NCI-H1436 treated with DMSO at 0.1 percent for 48 hours (cell line): ENCODE measurements around the gene GNAI2.
A peak's percentile ranks its signal among the peaks of the same experiment; 100 is the strongest.

Experiments used
- DNase-seq: peaks from one replicate; lab custom pipeline; 2025; lab: John Stamatoyannopoulos, UW

The GNAI2 gene

DNA sequence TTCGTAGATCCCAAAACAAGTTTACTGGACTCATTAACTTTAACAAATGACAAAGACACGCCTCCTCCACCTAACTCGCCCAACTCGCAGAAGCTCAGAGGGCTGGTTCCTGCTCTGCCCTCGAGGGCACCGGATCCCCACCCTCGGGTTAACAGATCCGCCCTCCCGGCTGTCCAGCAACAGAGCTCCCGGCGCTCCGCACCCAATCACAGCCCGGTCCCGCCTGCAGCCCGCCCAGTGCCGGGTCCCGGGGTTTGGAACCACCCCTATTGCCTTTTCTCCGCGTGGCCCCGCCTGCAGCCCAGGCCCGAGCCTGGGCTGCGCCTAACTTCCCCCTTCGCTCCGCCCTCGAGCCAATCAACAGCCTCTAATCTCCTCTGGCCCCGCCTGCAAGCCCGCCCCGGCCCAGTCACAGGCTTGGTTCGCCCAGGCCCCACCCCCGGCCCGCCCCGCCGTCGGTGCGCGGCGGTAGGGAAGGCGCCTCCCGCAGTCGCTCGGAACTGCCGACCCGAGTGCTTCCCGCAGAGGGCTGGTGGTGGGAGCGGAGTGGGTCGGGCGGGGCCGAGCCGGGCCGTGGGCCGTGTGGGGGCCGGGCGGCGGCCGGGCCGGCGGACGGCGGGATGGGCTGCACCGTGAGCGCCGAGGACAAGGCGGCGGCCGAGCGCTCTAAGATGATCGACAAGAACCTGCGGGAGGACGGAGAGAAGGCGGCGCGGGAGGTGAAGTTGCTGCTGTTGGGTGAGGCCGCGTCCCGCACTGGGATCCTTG is at the start of gene GNAI2:
TSS of gene GNAI2 (plus strand) at position 489 of the 768 bp plus-strand sequence. CDS start at position 621, 132 bp downstream.
- DNase-seq: peak; percentile 58

DNA sequence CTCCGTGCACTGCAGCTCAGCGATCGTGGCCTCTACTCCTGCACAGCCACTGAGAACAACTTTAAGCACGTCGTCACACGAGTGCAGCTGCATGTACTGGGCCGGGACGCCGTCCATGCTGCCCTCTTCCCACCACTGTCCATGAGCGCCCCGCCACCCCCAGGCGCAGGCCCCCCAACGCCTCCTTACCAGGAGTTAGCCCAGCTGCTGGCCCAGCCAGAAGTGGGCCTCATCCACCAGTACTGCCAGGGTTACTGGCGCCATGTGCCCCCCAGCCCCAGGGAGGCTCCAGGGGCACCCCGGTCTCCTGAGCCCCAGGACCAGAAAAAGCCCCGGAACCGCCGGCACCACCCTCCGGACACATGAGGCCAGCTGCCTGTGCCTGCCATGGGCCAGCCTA is 48.3 kb upstream of the GNAI2 start:
- no peak for DNase-seq

DNA sequence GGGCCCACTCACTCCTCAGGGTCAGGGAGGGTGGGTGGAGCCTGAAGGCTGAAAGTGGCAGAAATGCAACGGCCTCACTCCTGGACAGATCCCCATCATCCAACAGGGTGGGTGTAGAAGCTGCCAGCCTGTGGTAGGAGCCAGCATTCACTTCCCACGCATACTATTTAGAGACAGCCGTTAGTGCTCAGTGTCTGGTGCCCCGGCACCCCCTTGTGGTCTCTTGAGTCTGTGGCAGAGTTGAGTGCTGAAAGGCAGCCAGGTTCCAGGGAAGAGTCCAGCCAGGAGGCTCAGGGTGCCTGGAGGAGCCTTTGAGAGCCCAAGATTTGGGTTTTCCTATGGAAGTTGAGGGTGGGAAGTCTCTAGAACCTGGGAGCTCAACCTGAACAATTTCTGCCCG is 46.7 kb upstream of the GNAI2 start:
- no peak for DNase-seq

DNA sequence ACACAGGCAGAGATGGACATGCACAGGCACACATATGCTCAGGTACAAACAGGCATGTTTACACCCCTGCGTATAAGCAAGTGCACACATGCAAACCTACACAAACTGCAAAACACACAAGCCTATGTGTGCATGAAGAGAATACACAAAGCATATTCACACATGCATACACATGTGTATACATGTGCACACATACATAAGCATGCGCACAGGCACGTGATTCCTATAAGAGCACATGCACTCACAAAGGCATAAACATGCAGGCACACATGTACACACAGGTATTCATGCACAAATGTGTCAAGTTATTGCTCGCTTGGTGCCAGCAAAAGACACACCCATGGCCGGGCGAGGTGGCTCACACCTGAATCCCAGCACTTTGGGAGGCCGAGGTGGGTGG is 46.0 kb upstream of the GNAI2 start:
- no peak for DNase-seq

DNA sequence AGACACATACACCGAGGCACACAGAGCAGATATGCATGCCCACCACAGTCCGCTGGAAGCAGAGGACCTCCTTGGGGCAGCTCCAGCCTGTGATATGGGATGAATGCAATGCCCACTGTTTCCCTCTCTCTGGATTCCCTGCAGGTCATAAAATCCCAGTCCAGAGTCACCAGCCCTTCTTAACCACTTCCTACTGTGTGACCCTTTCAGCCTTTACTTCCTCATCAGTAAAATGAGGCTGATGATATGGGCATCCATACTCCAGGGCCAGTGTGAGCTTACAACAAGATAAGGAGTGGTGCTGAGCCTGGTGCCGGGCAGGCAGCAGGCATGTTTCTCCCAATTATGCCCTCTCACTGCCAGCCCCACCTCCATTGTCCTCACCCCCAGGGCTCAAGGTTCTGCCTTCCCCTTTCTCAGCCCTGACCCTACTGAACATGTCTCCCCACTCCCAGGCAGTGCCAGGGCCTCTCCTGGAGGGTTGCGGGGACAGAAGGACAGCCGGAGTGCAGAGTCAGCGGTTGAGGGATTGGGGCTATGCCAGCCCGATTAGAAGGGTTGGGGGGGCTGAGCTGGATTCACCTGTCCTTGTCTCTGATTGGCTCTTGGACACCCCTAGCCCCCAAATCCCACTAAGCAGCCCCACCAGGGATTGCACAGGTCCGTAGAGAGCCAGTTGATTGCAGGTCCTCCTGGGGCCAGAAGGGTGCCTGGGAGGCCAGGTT is 44.9 kb upstream of the GNAI2 start, which contains the start of gene GNAT1:
TSS of gene GNAT1 (plus strand) at position 675 of the 725 bp plus-strand sequence. CDS start 116 bp downstream, outside the sequence.
- no peak for DNase-seq

DNA sequence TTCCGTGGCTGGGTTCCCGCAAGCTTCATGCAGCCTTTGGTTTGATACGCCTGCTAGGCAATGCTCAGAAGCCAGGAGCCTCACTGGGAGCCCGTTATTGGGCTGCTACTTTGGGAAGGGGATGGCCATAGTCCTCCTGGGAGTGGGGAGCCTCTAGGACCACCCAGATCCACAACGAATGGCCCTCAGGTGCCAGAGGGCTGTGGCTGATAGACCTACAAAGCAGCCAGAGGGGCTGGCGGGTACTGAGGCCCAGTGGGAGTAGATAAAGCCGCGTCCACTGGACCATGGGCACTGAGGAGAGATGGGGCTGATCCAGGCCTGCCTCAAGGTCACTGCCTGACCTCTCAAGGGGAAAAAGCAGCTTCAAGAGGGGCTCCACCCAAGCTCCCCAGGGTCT is 43.9 kb upstream of the GNAI2 start:
- no peak for DNase-seq

DNA sequence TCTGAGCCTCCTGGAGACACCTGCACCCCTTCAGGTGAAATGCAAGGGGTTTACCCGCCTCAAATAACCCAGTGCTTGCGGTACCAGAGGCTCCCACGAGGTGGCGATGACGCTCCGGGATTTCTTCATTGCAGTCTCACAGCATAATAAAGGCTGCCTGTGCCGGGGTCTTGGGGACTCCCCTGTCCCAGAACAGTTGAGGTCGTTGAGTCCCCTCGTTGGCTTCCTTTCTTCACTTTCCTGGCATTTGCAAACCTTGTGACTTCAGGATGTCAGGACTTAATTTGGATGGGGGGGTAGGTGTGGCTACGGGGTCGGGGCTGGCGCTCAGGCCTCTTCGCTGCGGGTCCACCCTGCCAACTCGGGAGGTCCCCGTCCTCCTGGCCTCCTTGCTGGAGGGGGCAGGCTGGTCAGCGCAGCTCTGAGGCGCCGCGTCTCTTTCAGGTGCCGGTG is 43.3 kb upstream of the GNAI2 start:
- DNase-seq: no peak

DNA sequence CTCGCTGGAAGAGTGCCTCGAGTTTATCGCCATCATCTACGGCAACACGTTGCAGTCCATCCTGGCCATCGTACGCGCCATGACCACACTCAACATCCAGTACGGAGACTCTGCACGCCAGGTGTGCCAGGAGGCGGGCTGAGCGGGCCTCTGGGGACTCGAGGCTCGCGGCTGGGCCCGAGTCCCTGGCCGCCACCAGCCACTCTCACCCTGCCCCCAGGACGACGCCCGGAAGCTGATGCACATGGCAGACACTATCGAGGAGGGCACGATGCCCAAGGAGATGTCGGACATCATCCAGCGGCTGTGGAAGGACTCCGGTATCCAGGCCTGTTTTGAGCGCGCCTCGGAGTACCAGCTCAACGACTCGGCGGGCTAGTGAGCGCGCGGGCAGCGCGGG is 42.7 kb upstream of the GNAI2 start:
- DNase-seq: no peak

DNA sequence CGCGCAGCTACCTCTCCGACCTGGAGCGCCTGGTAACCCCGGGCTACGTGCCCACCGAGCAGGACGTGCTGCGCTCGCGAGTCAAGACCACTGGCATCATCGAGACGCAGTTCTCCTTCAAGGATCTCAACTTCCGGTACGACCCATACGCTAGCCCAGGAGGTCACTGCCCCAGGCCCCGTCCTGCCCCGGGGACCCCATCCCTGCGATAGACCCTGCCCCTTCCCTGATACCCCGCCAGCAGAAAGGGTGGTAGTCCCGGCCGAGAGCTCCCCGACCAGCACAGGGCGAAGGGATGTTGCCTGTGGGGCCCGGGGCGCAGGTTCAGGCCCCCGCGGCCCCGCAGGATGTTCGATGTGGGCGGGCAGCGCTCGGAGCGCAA is 42.3 kb upstream of the GNAI2 start:
- no peak for DNase-seq

DNA sequence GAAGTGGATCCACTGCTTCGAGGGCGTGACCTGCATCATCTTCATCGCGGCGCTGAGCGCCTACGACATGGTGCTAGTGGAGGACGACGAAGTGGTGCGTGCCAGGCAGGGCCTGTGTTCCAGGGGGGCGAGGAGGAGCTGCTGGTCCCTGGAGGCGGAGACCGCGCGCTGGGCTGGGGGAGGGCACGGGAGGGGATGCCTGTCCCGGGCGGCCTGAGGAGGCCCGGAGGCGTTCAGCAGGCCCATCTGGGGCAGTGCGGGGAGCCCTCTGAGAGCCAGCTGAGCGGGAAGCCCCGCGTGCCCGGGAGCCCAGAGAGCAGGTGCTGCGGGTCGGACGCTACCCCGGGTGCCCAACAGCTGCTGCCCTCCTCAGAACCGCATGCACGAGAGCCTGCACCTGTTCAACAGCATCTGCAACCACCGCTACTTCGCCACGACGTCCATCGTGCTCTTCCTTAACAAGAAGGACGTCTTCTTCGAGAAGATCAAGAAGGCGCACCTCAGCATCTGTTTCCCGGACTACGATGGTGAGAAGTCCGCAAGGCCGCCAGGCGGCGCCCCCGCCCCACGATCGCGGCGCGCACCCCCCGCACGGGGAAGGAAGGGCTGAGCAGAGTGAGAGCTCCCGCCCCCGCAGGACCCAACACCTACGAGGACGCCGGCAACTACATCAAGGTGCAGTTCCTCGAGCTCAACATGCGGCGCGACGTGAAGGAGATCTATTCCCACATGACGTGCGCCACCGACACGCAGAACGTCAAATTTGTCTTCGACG is 41.7 kb upstream of the GNAI2 start:
- no peak for DNase-seq

DNA sequence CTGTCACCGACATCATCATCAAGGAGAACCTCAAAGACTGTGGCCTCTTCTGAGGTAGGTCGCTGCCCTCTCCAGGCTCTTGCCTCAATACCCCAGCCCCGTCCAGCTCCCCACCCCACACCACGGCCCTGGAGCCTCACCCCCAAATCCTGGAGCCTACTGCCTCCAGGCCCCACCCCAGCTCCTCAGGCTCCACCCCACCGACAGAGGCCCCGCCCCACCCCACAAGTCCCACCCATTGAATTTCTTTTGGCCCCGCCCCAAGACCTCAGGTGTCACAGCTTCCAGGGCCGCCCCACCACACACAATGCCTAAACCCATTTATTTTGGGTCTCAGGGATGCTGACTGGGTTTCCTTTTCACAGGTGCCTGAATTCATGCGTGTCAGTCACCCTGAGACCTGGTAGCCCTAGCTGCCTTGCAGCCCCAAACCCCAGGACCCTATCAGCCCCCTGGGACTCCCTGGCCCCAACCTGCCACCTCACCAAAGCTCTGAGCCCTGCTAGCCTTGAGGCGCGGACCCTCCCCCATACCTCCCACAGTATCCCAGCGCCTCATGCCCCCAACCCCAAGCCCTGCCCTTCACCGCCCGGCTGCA is 41.0 kb upstream of the GNAI2 start:
- no peak for DNase-seq

DNA sequence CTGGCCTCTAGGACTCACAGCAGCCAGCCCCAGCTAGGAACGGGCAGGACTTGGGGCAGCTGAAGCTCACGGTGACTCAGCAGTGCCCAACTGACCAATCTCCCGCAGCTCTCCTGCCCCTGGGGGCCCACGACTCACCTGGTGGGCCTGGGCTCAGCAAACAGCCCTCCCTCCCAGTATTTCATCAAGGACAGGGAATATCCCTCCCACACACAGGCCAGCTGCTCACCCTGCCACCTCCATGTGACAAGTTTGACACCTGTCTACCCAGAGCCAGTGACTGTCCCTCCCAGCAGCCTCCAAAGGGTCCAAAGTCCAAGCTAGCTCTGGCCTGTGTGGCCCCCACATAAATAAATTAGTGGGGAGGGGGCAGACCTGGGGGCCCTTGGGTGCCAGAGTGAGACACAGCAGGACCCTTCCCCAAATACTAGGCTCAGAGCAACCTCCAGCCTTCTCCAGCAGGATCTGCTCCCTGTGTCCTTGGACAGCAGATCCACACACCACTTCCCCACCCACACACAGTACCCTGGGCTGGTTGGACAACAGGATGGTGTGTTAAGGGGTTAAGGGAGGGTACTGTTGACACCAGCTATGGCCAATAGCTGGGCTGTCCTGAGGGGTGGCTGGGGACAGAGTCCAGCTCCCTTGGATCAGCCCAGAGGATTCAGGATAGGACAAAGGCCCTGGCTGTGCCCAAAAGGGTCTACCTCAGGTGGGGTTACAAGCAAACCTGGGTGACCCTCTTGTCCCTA is 40.3 kb upstream of the GNAI2 start:
- DNase-seq: no peak

DNA sequence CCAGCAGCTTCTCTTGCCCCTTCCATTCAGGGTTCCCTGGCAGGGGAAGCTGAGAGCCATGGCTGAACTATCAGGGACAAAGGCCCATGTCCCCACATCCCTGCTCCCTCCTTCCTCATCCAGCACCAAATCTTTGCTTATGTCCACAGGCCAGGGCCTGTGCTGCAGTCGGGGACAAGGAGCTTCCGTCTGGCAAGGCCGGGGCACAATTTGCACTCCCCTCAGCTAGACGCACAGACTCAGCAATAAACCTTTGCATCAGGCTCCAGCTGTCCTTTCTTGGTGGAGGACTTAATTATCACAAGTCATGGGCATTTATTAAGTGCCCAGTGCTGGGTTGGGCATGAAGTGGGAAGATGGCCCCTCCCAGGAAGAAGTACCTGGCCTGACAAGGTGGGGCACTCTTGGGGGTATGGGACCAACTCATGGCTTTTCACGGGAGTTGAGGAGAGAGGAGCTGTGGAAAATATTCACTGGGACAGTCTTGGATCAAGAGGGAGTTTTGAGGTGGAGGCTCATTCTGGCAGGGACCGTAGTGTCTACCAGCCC is 39.7 kb upstream of the GNAI2 start:
- no peak for DNase-seq

DNA sequence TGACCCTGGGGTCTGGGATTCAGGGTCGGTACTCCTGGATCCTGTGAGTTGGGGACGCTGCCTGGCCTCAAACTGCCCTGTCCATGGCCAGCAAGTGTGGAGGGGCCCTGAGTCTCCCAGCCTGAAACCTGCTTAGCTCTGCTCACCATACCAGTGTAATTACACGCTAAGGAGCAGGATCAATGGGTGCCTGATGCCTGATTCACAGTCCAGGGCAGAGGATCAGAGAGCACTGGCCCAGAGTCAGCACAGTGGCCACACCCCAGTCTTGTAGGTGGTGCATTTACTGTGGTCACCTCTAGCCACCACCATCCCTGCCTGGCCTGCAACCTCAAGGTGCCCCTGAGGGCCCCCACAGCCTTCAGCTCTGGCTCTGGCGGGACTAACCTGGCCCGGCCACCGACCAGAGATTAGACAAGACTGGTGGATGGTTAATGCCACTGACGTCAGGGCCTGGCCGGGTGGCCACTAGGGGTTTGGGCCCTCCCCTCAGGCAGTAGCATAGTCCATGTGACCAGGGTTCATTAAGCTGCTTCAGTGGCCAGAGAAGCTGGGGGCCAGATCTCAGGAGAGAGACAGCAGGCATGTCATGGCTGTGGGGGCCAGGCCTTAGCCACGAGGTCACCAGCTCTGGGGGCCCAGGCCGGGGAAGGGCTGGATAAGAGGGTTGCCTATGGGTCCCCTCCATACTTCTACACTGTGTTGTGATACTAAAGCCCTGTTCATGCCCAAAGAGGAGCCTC is 34.3 kb upstream of the GNAI2 start:
- no peak for DNase-seq

DNA sequence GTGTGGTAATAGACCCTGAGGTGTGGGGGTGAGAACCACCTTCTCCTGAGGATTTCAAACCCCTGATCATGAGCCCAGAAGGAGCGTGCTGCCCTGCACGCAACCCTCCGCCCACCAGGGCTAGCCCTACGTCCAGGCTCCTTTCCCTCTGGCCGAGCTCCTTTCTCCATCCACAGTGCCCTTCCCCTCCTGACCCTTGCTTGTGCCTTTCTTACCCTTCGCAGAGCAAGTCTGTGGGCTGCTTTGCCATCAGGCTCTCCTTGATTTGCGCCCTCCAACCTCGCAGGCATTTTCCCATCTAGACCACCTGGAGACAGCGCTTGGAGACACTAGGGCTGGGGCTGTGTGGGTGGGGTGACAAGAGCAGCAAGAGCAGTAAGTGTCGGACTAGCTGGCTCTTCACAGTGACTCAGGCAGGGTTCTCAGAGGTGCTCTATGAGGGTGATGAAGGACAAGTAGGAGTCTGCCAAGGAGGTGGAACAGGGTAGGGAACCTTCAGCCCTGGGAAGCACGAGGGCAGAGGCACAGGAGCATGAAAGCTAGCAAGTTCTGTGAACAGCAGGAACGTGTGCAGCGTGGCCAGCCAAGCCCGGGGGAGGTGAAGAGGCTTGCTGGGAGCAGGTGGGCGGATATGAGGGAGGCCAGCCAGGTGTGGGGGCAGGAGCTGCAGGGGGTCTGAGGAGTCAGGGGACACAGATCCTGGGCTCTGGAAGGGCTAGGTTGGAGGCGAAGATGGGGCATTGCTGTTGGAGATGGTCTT is 33.5 kb upstream of the GNAI2 start:
- DNase-seq: no peak

DNA sequence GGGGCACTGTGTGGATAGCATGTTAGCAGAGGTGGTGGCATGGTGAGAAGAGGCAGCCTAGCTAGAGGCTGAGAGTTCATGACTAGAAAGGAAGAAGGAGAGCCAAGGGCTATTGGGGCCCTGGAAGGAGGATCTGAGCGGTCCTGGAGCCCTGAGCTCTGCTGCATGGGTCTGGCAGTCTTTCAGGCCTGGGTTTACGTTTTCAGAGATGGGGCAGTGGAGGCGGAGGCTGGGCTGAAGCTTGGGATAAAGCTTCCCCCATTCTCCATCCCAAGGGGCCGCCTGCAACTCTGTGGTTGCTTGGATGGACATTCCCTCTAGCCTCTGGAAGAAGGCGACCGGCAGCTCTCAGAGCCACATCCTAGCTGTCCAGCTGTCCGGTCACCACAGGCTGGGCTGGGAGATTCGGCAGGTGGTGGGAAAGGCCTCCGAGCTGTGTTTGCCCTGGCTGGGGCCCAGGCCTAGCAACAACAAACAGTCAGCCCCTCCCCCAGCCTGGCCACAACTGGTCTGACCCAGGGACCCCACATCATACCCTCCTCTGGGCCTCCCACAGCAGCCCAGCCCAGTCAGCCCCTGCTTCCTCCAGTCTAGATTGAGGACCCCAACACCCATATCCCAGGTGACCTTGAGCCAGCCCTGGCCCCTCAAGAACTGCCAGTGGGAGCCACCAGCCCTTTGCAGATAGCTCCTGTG is 32.7 kb upstream of the GNAI2 start:
- no peak for DNase-seq

DNA sequence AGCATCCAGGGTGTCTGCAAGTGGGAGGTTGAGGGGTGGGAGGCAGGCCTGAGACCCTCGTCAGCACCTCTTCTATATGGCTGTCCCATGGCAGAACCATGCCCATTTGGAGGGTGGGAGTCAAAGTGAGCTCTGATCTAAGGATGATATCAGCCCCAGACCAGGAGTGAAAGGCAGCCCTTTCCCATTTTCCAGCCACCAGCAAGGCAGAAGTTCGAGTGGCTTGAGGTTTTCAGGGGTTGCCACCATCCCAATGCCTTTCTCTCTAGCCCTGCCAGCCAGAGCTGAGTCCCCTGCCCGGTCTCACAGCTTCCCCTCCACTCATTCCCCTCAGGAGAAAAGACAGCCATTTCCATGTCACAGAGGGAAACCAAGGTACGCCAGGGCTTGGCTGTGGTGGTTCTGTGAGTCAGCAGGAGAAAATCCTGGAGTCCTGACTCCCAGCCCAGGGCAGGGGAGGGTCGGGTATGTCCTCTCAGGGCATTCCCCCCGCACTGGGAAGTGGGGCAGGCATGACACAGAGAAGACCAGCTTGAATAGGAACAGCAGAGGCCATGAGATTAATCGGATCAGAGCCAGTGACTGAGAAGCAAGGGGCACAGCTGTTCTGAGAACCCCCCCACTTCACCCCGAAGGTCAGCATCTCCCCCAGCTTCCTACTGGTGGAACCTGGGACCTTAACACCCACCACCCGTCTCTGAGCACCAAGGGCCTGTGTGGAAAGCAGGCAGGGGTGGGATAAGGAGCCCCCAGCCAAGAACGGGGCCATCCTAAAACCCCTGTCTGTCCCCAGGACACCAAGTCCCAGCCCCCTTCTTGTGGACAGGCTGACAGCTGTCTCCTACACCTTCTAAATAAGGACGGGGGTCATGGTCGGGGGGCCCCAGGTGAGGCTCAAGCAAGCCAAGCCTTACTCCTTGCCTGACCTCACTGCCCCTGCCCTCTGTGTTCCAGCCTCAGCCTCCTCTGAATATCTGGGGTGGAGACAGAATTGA is 31.9 kb upstream of the GNAI2 start:
- no peak for DNase-seq
